Osteoblast (primary cell): ENCODE data around the gene MYL12B. TPM values are rescaled to one million over a fixed set of nuclear protein-coding genes. Genes with fewer than 3 reads are reported as not detected.

Source experiments
- DNase-seq: peaks from one replicate; pipeline ENCODE4 v3.0.0; 2011; ENCODE audit warnings: low spot score, mixed read lengths; ENCODE audit not compliant: insufficient read length; ENCODE audit errors: missing footprints
- H2AFZ ChIP-seq: 2 replicates; pipeline ENCODE4 v1.6.0; 2011; ENCODE audit warnings: mild to moderate bottlenecking, low read length
- H3K27ac ChIP-seq: 2 replicates; pipeline ENCODE4 v1.5.1; 2011; ENCODE audit warnings: mild to moderate bottlenecking, low read depth, low read length, moderate library complexity
- H3K27me3 ChIP-seq: 2 replicates; pipeline ENCODE4 v1.6.0; 2012; ENCODE audit warnings: mild to moderate bottlenecking, control low read depth, inconsistent platforms, low read length, moderate library complexity; ENCODE audit not compliant: insufficient read depth
- H3K36me3 ChIP-seq: 2 replicates; pipeline ENCODE4 v1.5.1; 2011; ENCODE audit warnings: mild to moderate bottlenecking, low read length, control low read depth, moderate library complexity; ENCODE audit not compliant: insufficient read depth
- H3K4me1 ChIP-seq: 2 replicates; pipeline ENCODE4 v1.5.1; 2011; ENCODE audit warnings: mild to moderate bottlenecking, low read length, control low read depth, moderate library complexity; ENCODE audit not compliant: insufficient read depth
- H3K4me2 ChIP-seq: 2 replicates; pipeline ENCODE4 v1.6.0; 2011; ENCODE audit warnings: mild to moderate bottlenecking, low read length; ENCODE audit not compliant: insufficient read depth
- H3K4me3 ChIP-seq: fragments of 200-600 bp; sonication (generic); 3 replicates; pipeline ENCODE4 v1.5.1; 2012; ENCODE audit warnings: mild to moderate bottlenecking, low read length, inconsistent platforms; ENCODE audit not compliant: insufficient read depth
- H3K79me2 ChIP-seq: 2 replicates; pipeline ENCODE4 v1.6.0; 2012; ENCODE audit warnings: mild to moderate bottlenecking, low read length, control low read depth, inconsistent platforms; ENCODE audit not compliant: insufficient read depth
- H3K9me3 ChIP-seq: 2 replicates; pipeline ENCODE4 v1.5.1; 2011; ENCODE audit warnings: low read depth, low read length, control low read depth
- H4K20me1 ChIP-seq: 2 replicates; pipeline ENCODE4 v1.6.0; 2012; ENCODE audit warnings: mild to moderate bottlenecking, low read length, control low read depth; ENCODE audit not compliant: insufficient read depth
- CTCF ChIP-seq: IDR thresholded peaks from 2 replicates; pipeline ENCODE4 v1.5.1; 2011; ENCODE audit warnings: mild to moderate bottlenecking, low read depth, low read length, moderate library complexity; ENCODE audit errors: extremely low read depth
- total RNA-seq: library from RNA; depleted of rRNA; stranded (reverse); fragments of >200 nt; gene quantifications from 2 replicates; pipeline ENCODE4 v1.2.3, GENCODE V29; 2012

MYL12B gene
- total RNA-seq, 1 donor = 278 TPM

GRCh38 chr18:3304832-3305231, 42.9 kb downstream of the MYL12B start:
- Histone ChIP-seq H3K4me2 (no peak overlapping the region), H4K20me1 (no peaks in the 10 kb centered on the region), H3K36me3 (no peaks in the 10 kb centered on the region), H3K27ac (peak overlapping the region; percentile 64), H3K4me1 (peaks cover 17% of the 10 kb centered on the region), H3K27me3 (peaks cover 11% of the 10 kb centered on the region), H3K79me2 (no peaks in the 10 kb centered on the region), H3K9me3 (no peaks in the 10 kb centered on the region), H3K4me3 (no peak overlapping the region), H2AFZ (no peak overlapping the region)
- TF ChIP-seq CTCF = no peak
- no peak for DNase-seq

GRCh38 chr18:3305354-3305762, 43.4 kb downstream of the MYL12B start:
- H3K4me1 ChIP-seq = peaks cover 17% of the 10 kb centered on the region
- H4K20me1 ChIP-seq = no peaks in the 10 kb centered on the region
- no peaks in the 10 kb centered on the region for H3K36me3 ChIP-seq
- TF ChIP-seq CTCF = no peak
- peak overlapping the region; percentile 4 for H2AFZ ChIP-seq
- peaks cover 6% of the 10 kb centered on the region for H3K27me3 ChIP-seq
- H3K27ac ChIP-seq = peak overlapping the region; percentile 64
- H3K4me2 ChIP-seq = peak overlapping the region; percentile 60
- no peaks in the 10 kb centered on the region for H3K79me2 ChIP-seq
- H3K9me3 ChIP-seq = no peaks in the 10 kb centered on the region
- no peak overlapping the region for H3K4me3 ChIP-seq
- peak; percentile 95 for DNase-seq

- H3K4me2 ChIP-seq = peak overlapping the region; percentile 60
- no peaks in the 10 kb centered on the region for H3K27me3 ChIP-seq
- H3K36me3 ChIP-seq = no peaks in the 10 kb centered on the region
- no peak for DNase-seq
- H3K4me1 ChIP-seq = peaks cover 17% of the 10 kb centered on the region
- H3K79me2 ChIP-seq = no peaks in the 10 kb centered on the region
- no peak for TF ChIP-seq CTCF
- no peaks in the 10 kb centered on the region for H4K20me1 ChIP-seq
- H3K27ac ChIP-seq = peak overlapping the region; percentile 64
- H2AFZ ChIP-seq = peak overlapping the region; percentile 4
- no peaks in the 10 kb centered on the region for H3K9me3 ChIP-seq
- no peak overlapping the region for H3K4me3 ChIP-seq
Observed at GRCh38 chr18:3305933-3306332, 44.0 kb downstream of the MYL12B start.

- H3K4me2 ChIP-seq = no peak overlapping the region
- H2AFZ ChIP-seq = no peak overlapping the region
- no peaks in the 10 kb centered on the region for H3K36me3 ChIP-seq
- H3K4me3 ChIP-seq = no peak overlapping the region
- no peaks in the 10 kb centered on the region for H3K79me2 ChIP-seq
- no peaks in the 10 kb centered on the region for H3K9me3 ChIP-seq
- no peak for DNase-seq
- H4K20me1 ChIP-seq = no peaks in the 10 kb centered on the region
- TF ChIP-seq CTCF = no peak
- H3K27ac ChIP-seq = peak overlapping the region; percentile 64
- H3K27me3 ChIP-seq = no peaks in the 10 kb centered on the region
- H3K4me1 ChIP-seq = peaks cover 17% of the 10 kb centered on the region
Observed at GRCh38 chr18:3306391-3306790, 44.5 kb downstream of the MYL12B start.
